Left lung (tissue), 8 donors: ENCODE data around the gene TRIM72. TPM values are rescaled to one million over a fixed set of nuclear protein-coding genes. Genes with fewer than 3 reads are reported as not detected.

Experiments used
- polyA plus RNA-seq, 6 donors: library from polyadenylated mRNA; unstranded; fragments of 120-200 nt; gene quantifications; one replicate each; pipeline ENCODE4 v1.2.1, GENCODE V29; 2013; ENCODE audit not compliant: insufficient read length in 6 of 6
- total RNA-seq, 2 donors: library from RNA; stranded (reverse); fragmentation: NEBNext Ultra II Directional; extraction: Animal tissue kit (Norgen Biotek cat#: 25700); gene quantifications; one replicate each; pipeline ENCODE4 v1.2.1, GENCODE V29; 2021
- donor health status: DM: no; HTN: yes; CAD: no.
- donor health status: DM: no; HTN: no; CAD: no.

TRIM72 gene
- total and polyA plus RNA-seq, 8 donors, result 0.06 to 0.24 (median 0.17) TPM

Other genes starting within 250 kb of the TRIM72 start
- gene HSD3B7, start 228.9 kb upstream of the TRIM72 start, total RNA-seq, result 10 to 100 TPM; 25.9 to 28.4 TPM
- 1 to 10 TPM; 3.9 to 5.1 (median 4.5) TPM for gene HSD3B7, start 228.9 kb upstream of the TRIM72 start, polyA plus RNA-seq
- under 1 TPM; 0.47 to 0.50 TPM for gene STX1B, start 203.5 kb upstream of the TRIM72 start, total RNA-seq
- under 1 TPM; 0.24 to 0.85 (median 0.60) TPM for gene STX1B, start 203.5 kb upstream of the TRIM72 start, polyA plus RNA-seq
- gene STX4, start 180.6 kb upstream of the TRIM72 start, total RNA-seq, result 10 to 100 TPM; 65.4 to 84.8 TPM
- 10 to 100 TPM; 37.7 to 47.6 (median 42.0) TPM for gene STX4, start 180.6 kb upstream of the TRIM72 start, polyA plus RNA-seq
- gene ZNF668, start 139.9 kb upstream of the TRIM72 start, total RNA-seq, result 10 to 100 TPM; 11.8 to 12.2 TPM
- gene ZNF668, start 139.9 kb upstream of the TRIM72 start, polyA plus RNA-seq, result 1 to 10 TPM; 3.8 to 5.9 (median 5.4) TPM
- gene ZNF646, start 139.7 kb upstream of the TRIM72 start, total RNA-seq, result 10 to 100 TPM; 15.1 to 18.1 TPM
- gene ZNF646, start 139.7 kb upstream of the TRIM72 start, polyA plus RNA-seq, result 10 to 100 TPM; 11.3 to 14.6 (median 12.9) TPM
- gene PRSS53, start 125.2 kb upstream of the TRIM72 start, total RNA-seq, result 1 to 10 TPM; 1.9 to 2.9 TPM
- gene PRSS53, start 125.2 kb upstream of the TRIM72 start, polyA plus RNA-seq, result 1 to 10 TPM in 5 of 6 donors, under 1 TPM in 1; 0.96 to 2.9 (median 2.2) TPM
- gene VKORC1, start 119.3 kb upstream of the TRIM72 start, total RNA-seq, result 100 to 1,000 TPM in 1 of 2 donors, 10 to 100 TPM in 1; 76.4 to 102 TPM
- 10 to 100 TPM; 62.0 to 66.5 (median 63.6) TPM for gene VKORC1, start 119.3 kb upstream of the TRIM72 start, polyA plus RNA-seq
- 10 to 100 TPM; 36.1 to 43.8 TPM for gene BCKDK, start 105.7 kb upstream of the TRIM72 start, total RNA-seq
- 10 to 100 TPM; 32.8 to 40.9 (median 38.9) TPM for gene BCKDK, start 105.7 kb upstream of the TRIM72 start, polyA plus RNA-seq
- gene KAT8, start 96.5 kb upstream of the TRIM72 start, total RNA-seq, result 10 to 100 TPM; 49.8 to 55.0 TPM
- gene KAT8, start 96.5 kb upstream of the TRIM72 start, polyA plus RNA-seq, result 10 to 100 TPM; 59.6 to 74.6 (median 63.9) TPM
- 100 to 1,000 TPM in 1 of 2 donors, 10 to 100 TPM in 1; 61.2 to 129 TPM for gene PRSS8, start 78.4 kb upstream of the TRIM72 start, total RNA-seq
- gene PRSS8, start 78.4 kb upstream of the TRIM72 start, polyA plus RNA-seq, result 100 to 1,000 TPM in 5 of 6 donors, 10 to 100 TPM in 1; 98.0 to 123 (median 107) TPM
- 1 to 10 TPM; 4.8 to 5.8 TPM for gene PRSS36, start 64.1 kb upstream of the TRIM72 start, total RNA-seq
- 1 to 10 TPM in 5 of 6 donors, under 1 TPM in 1; 0.70 to 3.3 (median 1.9) TPM for gene PRSS36, start 64.1 kb upstream of the TRIM72 start, polyA plus RNA-seq
- gene FUS, start 34.0 kb upstream of the TRIM72 start, total RNA-seq, result 100 to 1,000 TPM; 180 to 259 TPM
- gene FUS, start 34.0 kb upstream of the TRIM72 start, polyA plus RNA-seq, result 100 to 1,000 TPM; 663 to 829 (median 794) TPM
- 10 to 100 TPM; 46.4 to 59.8 TPM for gene PYCARD, start 11.4 kb upstream of the TRIM72 start, total RNA-seq
- 10 to 100 TPM; 13.2 to 21.9 (median 15.5) TPM for gene PYCARD, start 11.4 kb upstream of the TRIM72 start, polyA plus RNA-seq
- not detected for gene PYDC1, start 3.0 kb downstream of the TRIM72 start, total RNA-seq
- not detected for gene PYDC1, start 3.0 kb downstream of the TRIM72 start, polyA plus RNA-seq
- gene ITGAM, start 45.9 kb downstream of the TRIM72 start, total RNA-seq, result 10 to 100 TPM; 44.5 to 91.3 TPM
- gene ITGAM, start 45.9 kb downstream of the TRIM72 start, polyA plus RNA-seq, result 1 to 10 TPM; 2.3 to 5.1 (median 3.2) TPM
- gene ITGAX, start 141.1 kb downstream of the TRIM72 start, total RNA-seq, result 100 to 1,000 TPM in 1 of 2 donors, 10 to 100 TPM in 1; 71.5 to 134 TPM
- gene ITGAX, start 141.1 kb downstream of the TRIM72 start, polyA plus RNA-seq, result 1 to 10 TPM in 5 of 6 donors, under 1 TPM in 1; 0.94 to 2.0 (median 1.4) TPM
- gene ITGAD, start 179.2 kb downstream of the TRIM72 start, total RNA-seq, result under 1 TPM; 0.31 to 0.35 TPM
- gene ITGAD, start 179.2 kb downstream of the TRIM72 start, polyA plus RNA-seq, result under 1 TPM in 4 of 6 donors, not detected in 2; 0.04 to 0.24 (median 0.15) TPM
- under 1 TPM in 1 of 2 donors, not detected in 1; 0.67 TPM for gene COX6A2, start 214.2 kb downstream of the TRIM72 start, total RNA-seq
- not detected for gene COX6A2, start 214.2 kb downstream of the TRIM72 start, polyA plus RNA-seq
- gene ZNF843, start 228.7 kb downstream of the TRIM72 start, total RNA-seq, result 1 to 10 TPM; 1.5 to 1.6 TPM
- 1 to 10 TPM; 1.5 to 2.5 (median 2.2) TPM for gene ZNF843, start 228.7 kb downstream of the TRIM72 start, polyA plus RNA-seq
- 10 to 100 TPM in 1 of 2 donors, 1 to 10 TPM in 1; 8.5 to 10.1 TPM for gene ARMC5, start 245.4 kb downstream of the TRIM72 start, total RNA-seq
- gene ARMC5, start 245.4 kb downstream of the TRIM72 start, polyA plus RNA-seq, result 10 to 100 TPM in 4 of 6 donors, 1 to 10 TPM in 2; 9.3 to 14.8 (median 11.5) TPM